ENCODE measurements around the gene RUSF1.
"Not testable (repeated sequence)": the region's sequence is repeated elsewhere in the genome, so short reads cannot be mapped to it uniquely, and the experiment has no call there.

Gene RUSF1

GRCh38 chr16:31513884-31514283, 5.7 kb upstream of the RUSF1 start:
- no peak for DNase-seq

- no peak for DNase-seq
Observed at GRCh38 chr16:31513126-31513525, 4.9 kb upstream of the RUSF1 start.

GRCh38 chr16:31508706-31509195, 560 bp upstream of the RUSF1 start:
- no peak for DNase-seq

GRCh38 chr16:31507617-31507928, 618 bp downstream of the RUSF1 start:
- no peak for DNase-seq

GRCh38 chr16:31505483-31505882, 2.7 kb downstream of the RUSF1 start:
- DNase-seq, result no peak

- DNase-seq, result no peak
Observed at GRCh38 chr16:31504159-31504558, 4.0 kb downstream of the RUSF1 start.

GRCh38 chr16:31503555-31503954, 4.6 kb downstream of the RUSF1 start:
- DNase-seq, result not testable (repeated sequence)

- DNase-seq, result no peak
Observed at GRCh38 chr16:31502981-31503380, 5.2 kb downstream of the RUSF1 start.

GRCh38 chr16:31501966-31502348, 6.2 kb downstream of the RUSF1 start:
- no peak for DNase-seq

GRCh38 chr16:31501226-31501965, 6.8 kb downstream of the RUSF1 start:
- DNase-seq, result no peak

GRCh38 chr16:31499928-31500327, 8.3 kb downstream of the RUSF1 start:
- no peak for DNase-seq

GRCh38 chr16:31498493-31498892, 9.7 kb downstream of the RUSF1 start:
- no peak for DNase-seq

- DNase-seq, result no peak
Observed at GRCh38 chr16:31496670-31497069, 11.5 kb downstream of the RUSF1 start.

GRCh38 chr16:31493506-31494125, 14.6 kb downstream of the RUSF1 start:
- DNase-seq, result no peak

GRCh38 chr16:31491778-31492418, 16.3 kb downstream of the RUSF1 start:
- DNase-seq, result no peak

- DNase-seq, result no peak
Observed at GRCh38 chr16:31489616-31490584, 18.3 kb downstream of the RUSF1 start.

GRCh38 chr16:31489298-31489564, 19.0 kb downstream of the RUSF1 start:
- no peak for DNase-seq

GRCh38 chr16:31488468-31489297, 19.5 kb downstream of the RUSF1 start:
- DNase-seq, result no peak

GRCh38 chr16:31487720-31488467, 20.3 kb downstream of the RUSF1 start:
- peak; percentile 80 for DNase-seq

- no peak for DNase-seq
Observed at GRCh38 chr16:31487071-31487719, 21.0 kb downstream of the RUSF1 start.

- DNase-seq, result no peak
Observed at GRCh38 chr16:31486045-31486444, 22.1 kb downstream of the RUSF1 start.
